GM18861 (cell line): ENCODE data around the gene EXOC1.
A peak's percentile ranks its signal among the peaks of the same experiment; 100 is the strongest.
"Not testable (repeated sequence)": the region's sequence is repeated elsewhere in the genome, so short reads cannot be mapped to it uniquely, and the experiment has no call there.

Experiments used
- ATAC-seq: cut with Tn5 transposase; IDR thresholded peaks from one replicate; pipeline ENCODE4 v1.9.1; 2021; ENCODE audit not compliant: unreplicated experiment

EXOC1 gene

GRCh38 chr4:55853484-55854046 lies at the start of gene EXOC1:
TSS of gene EXOC1 (plus strand) at chr4:55853648. CDS start at chr4:55858324, 4,676 bp downstream.
- ATAC-seq, result peak; percentile 94

- no peak for ATAC-seq
These were observed 45.9 kb upstream of the EXOC1 start for GRCh38 chr4:55807556-55807955.

GRCh38 chr4:55808186-55808585 lies 45.3 kb upstream of the EXOC1 start:
- ATAC-seq, result no peak

GRCh38 chr4:55808632-55809031 lies 44.8 kb upstream of the EXOC1 start:
- no peak for ATAC-seq

GRCh38 chr4:55817691-55818090 lies 35.8 kb upstream of the EXOC1 start:
- ATAC-seq, result no peak

- ATAC-seq, result no peak
These were observed 33.8 kb upstream of the EXOC1 start, which contains the start of gene EXOC1L for GRCh38 chr4:55819634-55820033. TSS of gene EXOC1L (plus strand) at chr4:55819790. CDS start at chr4:55820027, 237 bp downstream.

- no peak for ATAC-seq
These were observed 33.2 kb upstream of the EXOC1 start for GRCh38 chr4:55820279-55820678.

- no peak for ATAC-seq
These were observed 31.1 kb upstream of the EXOC1 start for GRCh38 chr4:55822329-55822728.

GRCh38 chr4:55824865-55825264 lies 28.6 kb upstream of the EXOC1 start:
- ATAC-seq, result no peak

- no peak for ATAC-seq
These were observed 26.5 kb upstream of the EXOC1 start for GRCh38 chr4:55826986-55827385.

GRCh38 chr4:55827582-55827981 lies 25.9 kb upstream of the EXOC1 start:
- ATAC-seq, result no peak

GRCh38 chr4:55830048-55830447 lies 23.4 kb upstream of the EXOC1 start:
- ATAC-seq, result no peak

GRCh38 chr4:55830716-55831115 lies 22.7 kb upstream of the EXOC1 start:
- ATAC-seq, result no peak

- no peak for ATAC-seq
These were observed 19.2 kb upstream of the EXOC1 start for GRCh38 chr4:55834086-55834795.

GRCh38 chr4:55837903-55838302 lies 15.5 kb upstream of the EXOC1 start:
- ATAC-seq, result no peak

- no peak for ATAC-seq
These were observed 15.1 kb upstream of the EXOC1 start for GRCh38 chr4:55838356-55838755.

- ATAC-seq, result no peak
These were observed 14.5 kb upstream of the EXOC1 start for GRCh38 chr4:55838952-55839351.

GRCh38 chr4:55840956-55841355 lies 12.5 kb upstream of the EXOC1 start:
- no peak for ATAC-seq

GRCh38 chr4:55841373-55842239 lies 11.8 kb upstream of the EXOC1 start:
- not testable (repeated sequence) for ATAC-seq

- not testable (repeated sequence) for ATAC-seq
These were observed 11.1 kb upstream of the EXOC1 start for GRCh38 chr4:55842312-55842711.

GRCh38 chr4:55849724-55850123 lies 3.7 kb upstream of the EXOC1 start:
- ATAC-seq, result no peak

- no peak for ATAC-seq
These were observed 1.6 kb upstream of the EXOC1 start for GRCh38 chr4:55851885-55852284.
